Activated naive CD4-positive, alpha-beta T cell treated with anti-CD3 and anti-CD28 coated beads, Interleukin-2, amount 10 ng/mL, durations not matched to agents 7 days and 5 days (primary cell): ENCODE data around the gene LRRC73.

Source experiments
- CTCF ChIA-PET: fragments of 350-600 bp; sonication (Branson Sonifier 250); formaldehyde crosslinking; loops from one replicate; lab custom pipeline; 2021; ENCODE audit warnings: antibody characterized with exemption; lab: Charles Lee
- DNase-seq: peaks from one replicate; pipeline ENCODE4 v3.0.0-alpha.2; 2020
- H3K27ac Mint-ChIP-seq: one replicate; pipeline ENCODE4 v1.8.0; 2021; ENCODE audit warnings: mild to moderate bottlenecking, moderate library complexity, mixed read lengths
- H3K27me3 Mint-ChIP-seq: one replicate; pipeline ENCODE4 v1.8.0; 2021; ENCODE audit warnings: mild to moderate bottlenecking, mixed read lengths
- H3K36me3 Mint-ChIP-seq: one replicate; pipeline ENCODE4 v1.8.0; 2021; ENCODE audit warnings: mixed read lengths
- H3K4me1 Mint-ChIP-seq: one replicate; pipeline ENCODE4 v1.8.0; 2021; ENCODE audit warnings: mixed read lengths
- H3K4me3 Mint-ChIP-seq: one replicate; pipeline ENCODE4 v1.8.0; 2021; ENCODE audit warnings: mild to moderate bottlenecking, moderate library complexity, mixed read lengths
- H3K9me3 Mint-ChIP-seq: one replicate; pipeline ENCODE4 v1.8.0; 2021; ENCODE audit warnings: mixed read lengths

The LRRC73 gene

DNA sequence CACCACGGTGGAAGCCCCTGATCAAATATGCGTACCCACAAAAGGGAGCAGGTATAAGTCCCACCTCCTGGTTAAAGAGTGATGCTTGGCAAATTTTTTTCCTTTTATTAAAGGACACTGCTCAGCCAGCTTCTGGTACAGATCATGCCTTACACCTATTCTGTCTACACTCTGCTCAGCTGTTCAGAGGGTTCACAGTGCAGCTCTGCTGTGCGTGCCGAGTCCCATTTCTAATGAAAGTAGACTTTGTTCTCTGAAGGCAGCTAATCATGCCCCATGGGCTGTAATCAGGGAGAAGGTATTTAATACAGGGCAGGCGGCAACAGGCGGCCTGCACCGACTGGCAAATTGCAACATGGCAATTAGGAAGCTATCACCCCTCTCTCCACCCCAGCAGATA, 16.3 kb downstream of the LRRC73 start:
- DNase-seq = no peak
- H3K9me3 Mint-ChIP-seq = no peaks in the 10 kb centered on the region

GRCh38 chr6:43493230-43493629, 16.9 kb downstream of the LRRC73 start:
- no peaks in the 10 kb centered on the region for H3K9me3 Mint-ChIP-seq
- peaks cover under 1% of the 10 kb centered on the region for H3K36me3 Mint-ChIP-seq
- H3K27me3 Mint-ChIP-seq = no peaks in the 10 kb centered on the region
- no peak overlapping the region for H3K4me3 Mint-ChIP-seq
- H3K4me1 Mint-ChIP-seq = peaks cover 21% of the 10 kb centered on the region
- no peak for DNase-seq
- CTCF ChIA-PET = interaction anchor here (6.3 kb wide), 1 partner anchor 13 kb away, joined by 44 read pairs; no protein-coding TSS in a partner anchor
- peak overlapping the region; percentile 5 for H3K27ac Mint-ChIP-seq

More for the DNA sequence above, 16.3 kb downstream of the LRRC73 start:
- Mint-ChIP-seq H3K27me3 (no peaks in the 10 kb centered on the region), H3K36me3 (peaks cover 2% of the 10 kb centered on the region), H3K4me3 (no peak overlapping the region), H3K4me1 (peaks cover 21% of the 10 kb centered on the region), H3K27ac (peak overlapping the region; percentile 24)
- CTCF ChIA-PET = interaction anchor here (2.1 to 6.3 kb wide), 2 partner anchors 13 to 40 kb away, joined by 4 to 44 read pairs; no protein-coding TSS in a partner anchor

GRCh38 chr6:43492673-43493072, 17.5 kb downstream of the LRRC73 start:
- CTCF ChIA-PET = interaction anchor here (6.3 kb wide), 1 partner anchor 14 kb away, joined by 44 read pairs; no protein-coding TSS in a partner anchor
- H3K9me3 Mint-ChIP-seq = no peaks in the 10 kb centered on the region

GRCh38 chr6:43491750-43492661, 18.1 kb downstream of the LRRC73 start:
- H3K27ac Mint-ChIP-seq = no peak overlapping the region
- CTCF ChIA-PET = interaction anchor here (0.9 to 1.0 kb wide), 2 partner anchors 11 to 14 kb away, joined by 4 to 5 read pairs; no protein-coding TSS in a partner anchor

More at GRCh38 chr6:43492673-43493072, 17.5 kb downstream of the LRRC73 start:
- Mint-ChIP-seq H3K27ac (no peak overlapping the region), H3K4me1 (peaks cover 21% of the 10 kb centered on the region), H3K36me3 (no peaks in the 10 kb centered on the region), H3K27me3 (no peaks in the 10 kb centered on the region), H3K4me3 (no peak overlapping the region)
- DNase-seq = no peak

DNA sequence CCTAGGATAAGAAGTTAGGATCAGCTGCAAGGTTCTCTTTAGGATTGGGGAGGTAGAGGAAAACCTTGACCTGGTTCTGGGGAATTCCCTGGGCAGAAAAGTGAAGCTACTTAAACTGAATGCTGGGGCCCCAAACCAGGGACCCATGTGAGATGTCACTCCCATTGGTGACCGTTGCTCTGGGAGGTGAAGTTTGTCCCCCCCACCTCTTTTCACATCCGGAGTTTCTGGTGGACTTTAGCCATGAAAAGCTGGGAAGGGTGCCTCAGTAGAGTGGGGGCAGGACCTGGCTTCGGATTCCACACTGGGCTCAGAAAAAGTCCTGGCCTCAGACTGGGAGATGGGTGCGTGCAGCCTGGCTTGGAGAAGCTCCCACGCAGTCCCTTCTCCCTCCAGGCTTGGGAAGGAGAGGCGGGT, 19.6 kb downstream of the LRRC73 start:
- Mint-ChIP-seq H3K36me3 (peaks cover 3% of the 10 kb centered on the region), H3K27ac (no peak overlapping the region), H3K9me3 (no peaks in the 10 kb centered on the region), H3K27me3 (no peaks in the 10 kb centered on the region), H3K4me1 (peaks cover 18% of the 10 kb centered on the region), H3K4me3 (no peak overlapping the region)
- DNase-seq = no peak
- CTCF ChIA-PET = interaction anchor here (0.7 kb wide), 1 partner anchor 15 kb away, joined by 3 read pairs; no protein-coding TSS in a partner anchor

More at GRCh38 chr6:43491750-43492661, 18.1 kb downstream of the LRRC73 start:
- Mint-ChIP-seq H3K9me3 (no peaks in the 10 kb centered on the region), H3K4me1 (peaks cover 21% of the 10 kb centered on the region), H3K27me3 (no peaks in the 10 kb centered on the region), H3K36me3 (peaks cover under 1% of the 10 kb centered on the region), H3K4me3 (no peak overlapping the region)
- no peak for DNase-seq

DNA sequence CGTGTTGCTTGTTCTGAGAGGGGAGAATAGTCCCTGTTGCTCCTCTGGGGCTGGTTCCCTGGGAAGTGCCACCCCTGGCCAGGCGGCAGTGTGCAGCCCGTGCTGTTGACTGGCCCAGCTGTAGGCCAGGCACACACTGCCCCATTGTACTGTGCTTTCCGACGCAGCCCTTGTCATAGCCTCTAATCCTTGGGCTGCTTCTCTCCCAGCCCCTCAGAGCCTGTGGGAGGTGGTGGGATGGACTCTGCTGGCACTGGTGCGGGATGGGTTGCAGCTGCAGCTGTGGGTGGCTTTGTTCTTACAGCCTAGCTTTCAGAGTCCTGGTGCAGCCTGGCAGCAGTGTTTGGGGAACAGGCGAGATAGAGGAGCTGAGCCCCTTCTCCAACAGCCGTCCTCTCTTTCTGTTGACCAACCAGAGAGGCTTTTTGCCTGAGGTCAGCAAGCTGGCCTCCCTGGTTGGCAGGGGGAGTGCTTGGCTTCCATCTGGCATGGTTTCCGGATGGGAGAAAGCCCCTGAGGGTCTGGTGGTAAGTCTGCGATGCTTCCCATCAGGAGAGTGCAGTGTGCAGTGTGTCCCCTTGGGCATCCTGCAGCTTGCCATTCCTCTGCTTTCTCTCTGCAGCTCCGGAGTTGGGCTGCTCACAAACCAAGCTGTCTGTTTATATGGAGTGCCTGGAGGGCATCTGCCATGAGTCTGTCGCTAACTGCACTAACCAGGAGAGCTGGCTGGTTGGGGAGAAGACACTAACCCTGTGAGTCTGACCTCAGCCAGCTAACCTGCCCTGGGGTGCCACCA, 20.7 kb downstream of the LRRC73 start:
- Mint-ChIP-seq H3K27me3 (no peaks in the 10 kb centered on the region), H3K9me3 (no peaks in the 10 kb centered on the region), H3K36me3 (peaks cover 3% of the 10 kb centered on the region), H3K27ac (no peak overlapping the region), H3K4me1 (peaks cover 9% of the 10 kb centered on the region), H3K4me3 (no peak overlapping the region)
- DNase-seq = no peak
- CTCF ChIA-PET = no interaction called here

GRCh38 chr6:43488667-43489276, 21.4 kb downstream of the LRRC73 start:
- H3K27ac Mint-ChIP-seq = no peak overlapping the region
- H3K36me3 Mint-ChIP-seq = peaks cover 3% of the 10 kb centered on the region
- H3K27me3 Mint-ChIP-seq = no peaks in the 10 kb centered on the region
- H3K4me3 Mint-ChIP-seq = no peak overlapping the region
- H3K9me3 Mint-ChIP-seq = no peaks in the 10 kb centered on the region
- CTCF ChIA-PET = interaction anchor here (1.5 kb wide), 1 partner anchor 17 kb away, joined by 6 read pairs; no protein-coding TSS in a partner anchor
- DNase-seq = no peak
- H3K4me1 Mint-ChIP-seq = peaks cover 4% of the 10 kb centered on the region

- peaks cover 41% of the 10 kb centered on the region for H3K4me1 Mint-ChIP-seq
- no peak overlapping the region for H3K27ac Mint-ChIP-seq
- H3K4me3 Mint-ChIP-seq = no peak overlapping the region
- H3K9me3 Mint-ChIP-seq = no peaks in the 10 kb centered on the region
- peaks cover 5% of the 10 kb centered on the region for H3K36me3 Mint-ChIP-seq
- DNase-seq = no peak
- no peaks in the 10 kb centered on the region for H3K27me3 Mint-ChIP-seq
- CTCF ChIA-PET = interaction anchor here (1.2 kb wide), 1 partner anchor 10 kb away, joined by 4 read pairs; no protein-coding TSS in a partner anchor
Observed at GRCh38 chr6:43481591-43482236, 28.4 kb downstream of the LRRC73 start.

DNA sequence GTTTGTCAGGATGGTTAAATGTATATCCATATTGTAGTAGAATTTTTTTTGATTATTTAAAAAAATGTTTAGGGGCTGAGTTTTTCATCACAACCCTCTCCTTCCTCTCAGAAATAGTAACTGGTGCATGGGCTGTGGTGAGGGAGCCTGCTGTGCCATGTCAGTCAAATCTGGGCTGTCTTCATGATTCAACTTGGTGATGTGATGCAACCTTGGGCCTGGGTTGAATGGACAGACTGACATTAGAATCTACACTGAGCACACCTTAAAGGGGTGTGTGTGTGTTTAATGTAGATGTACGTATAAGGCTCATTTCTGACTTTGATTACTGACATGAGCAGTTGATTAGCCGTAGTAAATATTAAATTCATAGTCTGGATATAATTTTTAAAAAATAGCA, 29.1 kb downstream of the LRRC73 start:
- CTCF ChIA-PET = interaction anchor here (1.2 kb wide), 1 partner anchor 10 kb away, joined by 4 read pairs; no protein-coding TSS in a partner anchor
- no peak overlapping the region for H3K27ac Mint-ChIP-seq
- H3K4me1 Mint-ChIP-seq = peaks cover 44% of the 10 kb centered on the region
- no peak for DNase-seq
- H3K36me3 Mint-ChIP-seq = peaks cover 5% of the 10 kb centered on the region
- no peaks in the 10 kb centered on the region for H3K9me3 Mint-ChIP-seq
- no peaks in the 10 kb centered on the region for H3K27me3 Mint-ChIP-seq
- no peak overlapping the region for H3K4me3 Mint-ChIP-seq

DNA sequence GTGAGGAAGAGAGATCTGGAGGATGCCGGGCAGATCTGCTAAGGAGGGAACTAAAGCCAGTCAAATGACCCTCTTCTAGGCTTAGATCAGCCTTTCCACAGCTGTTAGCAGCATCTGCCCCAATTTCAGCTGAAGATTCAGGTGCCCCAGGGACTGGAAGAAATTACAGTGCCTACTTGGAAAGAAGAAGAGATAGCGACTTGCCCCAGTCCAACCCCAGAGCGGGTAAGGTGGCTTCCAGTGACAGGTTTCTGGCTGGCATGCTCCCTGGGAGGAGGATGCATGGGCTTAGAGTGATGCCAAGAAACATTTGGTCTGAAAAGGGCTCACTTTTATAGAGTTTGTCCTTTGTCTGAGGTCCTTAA, 32.2 kb downstream of the LRRC73 start:
- DNase-seq = no peak
- Mint-ChIP-seq H3K9me3 (no peaks in the 10 kb centered on the region), H3K27ac (peak overlapping the region; percentile 91), H3K4me1 (peaks cover 44% of the 10 kb centered on the region), H3K36me3 (peaks cover 5% of the 10 kb centered on the region), H3K27me3 (no peaks in the 10 kb centered on the region), H3K4me3 (peak overlapping the region; percentile 95)
- CTCF ChIA-PET = interaction anchor here (2.3 kb wide), 1 partner anchor 29 kb away, joined by 6 read pairs; no protein-coding TSS in a partner anchor

DNA sequence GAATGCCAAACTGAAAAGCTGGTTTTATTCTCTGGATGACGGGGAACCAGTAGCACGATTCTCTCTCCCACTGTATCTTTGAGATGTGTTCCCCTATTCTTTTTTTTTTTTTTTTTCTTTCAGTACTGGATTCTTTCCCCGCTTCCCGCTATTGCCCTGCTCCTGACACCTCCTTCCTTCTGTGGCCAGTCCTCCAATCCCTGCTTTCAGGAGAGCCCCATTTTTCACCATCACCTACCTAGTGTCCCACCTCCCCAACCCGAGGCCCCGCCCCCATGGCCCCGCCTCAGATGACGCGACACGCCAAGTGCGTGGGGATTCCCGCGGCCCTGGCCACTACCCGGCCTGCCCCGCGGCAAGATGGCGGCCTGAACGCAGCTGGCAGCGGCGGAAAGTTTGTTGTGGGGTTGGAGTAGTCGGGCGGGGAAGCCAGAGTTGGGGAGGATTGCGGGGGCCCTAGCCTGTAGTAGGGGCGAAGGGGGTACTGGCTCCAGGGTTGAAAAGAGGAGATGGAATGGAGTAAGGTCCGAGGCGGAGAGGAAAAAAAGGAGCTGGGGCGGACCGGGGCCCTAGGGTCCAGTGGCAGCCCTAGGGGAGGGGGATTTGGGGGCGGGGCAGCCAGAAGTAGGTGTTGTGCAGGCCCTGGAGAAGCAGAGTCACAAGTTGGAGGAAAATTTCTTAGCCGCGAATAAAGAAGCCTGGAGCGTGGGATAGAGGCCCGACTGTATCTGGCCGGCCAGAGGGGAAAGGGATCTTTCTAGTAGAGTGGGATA, 32.7 kb downstream of the LRRC73 start, which contains the start of gene TJAP1:
Gene TJAP1, plus strand, starts transcription at position 336 of the 773 bp plus-strand sequence. CDS start 21,432 bp downstream, outside the sequence.
- H3K4me1 Mint-ChIP-seq = peaks cover 44% of the 10 kb centered on the region
- CTCF ChIA-PET = interaction anchor here (0.6 to 2.3 kb wide), 2 partner anchors 29 to 249 kb away, joined by 3 to 6 read pairs; partner anchors contain the start of gene DNPH1
- peak; percentile 98 for DNase-seq
- peak within 1 kb of the TSS; percentile 95 for H3K4me3 Mint-ChIP-seq
- peaks cover 4% of the 10 kb centered on the region for H3K36me3 Mint-ChIP-seq
- H3K27ac Mint-ChIP-seq = peak within 1 kb of the TSS; percentile 91
- no peaks in the 10 kb centered on the region for H3K9me3 Mint-ChIP-seq
- no peaks in the 10 kb centered on the region for H3K27me3 Mint-ChIP-seq

DNA sequence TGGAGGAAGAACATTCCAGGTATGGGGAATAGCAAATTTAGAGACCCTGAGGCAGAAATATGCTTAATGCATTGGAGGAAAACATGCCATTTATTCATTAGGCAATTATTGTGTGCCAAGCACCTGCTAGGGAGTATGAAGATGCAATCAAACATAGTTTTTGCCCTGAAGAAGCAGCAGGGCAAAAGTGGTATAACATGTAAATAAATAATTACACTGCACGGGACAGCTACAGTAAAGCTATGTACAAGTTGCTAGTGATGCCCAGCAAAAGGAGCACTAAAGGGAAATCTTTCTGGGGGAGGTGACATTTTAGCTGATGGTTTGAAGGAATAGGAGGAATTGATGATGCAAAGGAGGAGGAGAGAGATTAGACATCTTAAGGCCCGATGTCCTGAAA, 33.4 kb downstream of the LRRC73 start:
- no peaks in the 10 kb centered on the region for H3K9me3 Mint-ChIP-seq
- CTCF ChIA-PET = interaction anchor here (2.3 kb wide), 1 partner anchor 30 kb away, joined by 6 read pairs; no protein-coding TSS in a partner anchor
- H3K27me3 Mint-ChIP-seq = peaks cover 1% of the 10 kb centered on the region
- no peak for DNase-seq
- peaks cover 3% of the 10 kb centered on the region for H3K36me3 Mint-ChIP-seq
- peak overlapping the region; percentile 95 for H3K4me3 Mint-ChIP-seq
- peak overlapping the region; percentile 91 for H3K27ac Mint-ChIP-seq
- H3K4me1 Mint-ChIP-seq = peaks cover 39% of the 10 kb centered on the region
